Cardiac muscle cell (in vitro differentiated cells and primary cell): ENCODE measurements around the gene CEP68. TPM values are rescaled to one million over a fixed set of nuclear protein-coding genes. Genes with fewer than 3 reads are reported as not detected.

Source experiments
- polyA plus RNA-seq: library from polyadenylated mRNA; unstranded; fragments of >200 nt; fragmentation: Nextera tagmentation; extraction: Ambion mirVana; gene quantifications from 2 replicates; pipeline ENCODE4 v1.2.1, GENCODE V29; 2016
- total RNA-seq: library from RNA; depleted of rRNA; stranded (reverse); fragments of >200 nt; gene quantifications from 2 replicates; pipeline ENCODE4 v1.2.3, GENCODE V29; 2016

CEP68 gene
- total and polyA plus RNA-seq, 2 experiments from 2014 or later: 17.6 to 28.3 TPM

Other genes starting within 250 kb of the CEP68 start
- 31.7 and 46.8 TPM in 2 replicates for gene SLC1A4, start 67.0 kb upstream of the CEP68 start, total RNA-seq
- 34.2 and 37.1 TPM in 2 replicates for gene SLC1A4, start 67.0 kb upstream of the CEP68 start, polyA plus RNA-seq
- 47.1 and 59.1 TPM in 2 replicates for gene RAB1A, start 73.7 kb downstream of the CEP68 start, total RNA-seq
- 216 and 233 TPM in 2 replicates for gene RAB1A, start 73.7 kb downstream of the CEP68 start, polyA plus RNA-seq
- gene ACTR2, start 171.4 kb downstream of the CEP68 start, total RNA-seq: 27.1 and 29.5 TPM in 2 replicates
- 39.3 and 62.9 TPM in 2 replicates for gene ACTR2, start 171.4 kb downstream of the CEP68 start, polyA plus RNA-seq